ENCODE measurements around the gene SRPRB. TPM values are rescaled to one million over a fixed set of nuclear protein-coding genes. Genes with fewer than 3 reads are reported as not detected.

Gene SRPRB
- total RNA-seq, 1 donor, result 39.3 TPM

- no peak for DNase-seq (ENCODE audit: low read depth in 2 of 3, low spot score in 2 of 3)
Observed at GRCh38 chr3:133825969-133826727, 20.5 kb downstream of the SRPRB start.

DNA sequence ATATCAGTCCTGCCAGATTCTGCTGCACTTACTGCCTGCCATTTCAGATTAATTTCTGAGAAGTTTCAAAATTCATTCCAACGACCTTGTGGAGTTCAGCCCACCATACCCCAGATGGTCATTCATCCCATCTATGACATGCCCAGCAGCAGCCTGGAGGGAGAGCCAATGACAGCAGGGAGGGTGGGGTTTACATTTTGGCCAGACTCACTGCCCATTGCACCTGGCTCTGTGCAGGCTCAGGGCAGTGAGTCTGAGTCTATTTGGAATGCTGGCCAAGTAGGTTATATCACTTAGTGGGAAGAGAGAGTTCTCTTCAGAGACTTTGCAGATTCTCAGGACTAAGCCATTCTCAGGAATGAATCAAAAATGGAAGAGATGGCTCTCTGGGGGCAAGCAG is 21.5 kb downstream of the SRPRB start:
- no peak for DNase-seq (ENCODE audit: low read depth in 2 of 3, low spot score in 2 of 3)

- DNase-seq (ENCODE audit: low read depth in 2 of 3, low spot score in 2 of 3), result no peak
Observed at GRCh38 chr3:133827684-133828083, 22.1 kb downstream of the SRPRB start.

DNA sequence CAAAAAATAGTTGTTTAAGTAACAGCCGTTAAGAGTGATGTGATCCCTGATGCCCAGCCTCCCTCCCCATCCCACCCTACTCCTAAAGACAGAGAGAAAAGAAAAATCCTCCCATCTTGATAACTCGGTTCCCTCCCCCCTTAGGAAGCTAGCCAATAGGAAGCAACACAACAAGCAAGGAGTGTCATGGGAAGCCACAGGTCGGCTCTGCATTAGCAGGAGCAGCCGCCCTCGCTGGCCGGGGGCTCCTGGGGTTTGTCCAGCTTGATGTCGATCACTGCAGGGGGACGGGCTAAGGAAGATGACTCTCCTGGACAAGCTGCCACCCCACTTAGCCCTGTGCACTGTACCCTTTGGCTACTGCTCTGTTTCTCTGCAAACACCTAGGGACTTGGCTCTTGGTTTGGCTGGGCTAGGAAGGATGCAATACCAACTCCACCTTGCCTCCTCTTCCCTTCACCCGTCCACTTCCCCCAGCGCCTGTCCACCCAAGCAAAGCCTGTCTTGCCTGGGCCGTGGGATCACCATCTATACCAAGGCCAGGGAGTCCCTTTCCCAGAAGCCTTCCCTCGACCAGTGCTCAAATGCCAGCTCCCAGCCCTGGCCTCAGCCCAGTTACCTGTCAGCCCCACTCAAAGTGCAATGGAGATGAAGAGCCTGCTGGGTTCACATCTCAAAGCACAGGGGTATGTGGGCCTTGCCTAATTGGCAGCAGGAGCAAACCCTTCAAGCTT is 23.1 kb downstream of the SRPRB start:
- DNase-seq (ENCODE audit: low read depth in 2 of 3, low spot score in 2 of 3), result no peak

DNA sequence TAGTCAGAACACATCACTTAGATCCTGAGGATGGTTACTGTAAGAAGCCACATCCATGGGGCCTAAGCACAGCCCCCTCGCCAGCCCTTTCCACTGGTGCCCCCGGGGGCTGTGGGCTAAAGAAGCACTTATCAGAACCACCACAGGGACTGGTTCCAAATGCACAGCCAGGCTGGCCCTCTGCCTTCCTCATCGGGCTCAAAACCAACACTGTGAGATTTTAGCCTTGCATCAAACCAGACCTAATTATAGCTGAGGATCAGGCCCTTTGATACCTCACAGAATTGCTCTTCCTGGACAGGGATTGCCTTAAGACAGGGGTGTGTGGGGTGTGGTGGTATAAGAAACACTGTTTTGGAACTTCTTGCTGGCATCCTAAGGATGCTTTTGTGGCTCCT is 23.7 kb downstream of the SRPRB start:
- DNase-seq (ENCODE audit: low read depth in 2 of 3, low spot score in 2 of 3), result no peak

GRCh38 chr3:133830071-133830470 is 24.5 kb downstream of the SRPRB start:
- DNase-seq (ENCODE audit: low read depth in 2 of 3, low spot score in 2 of 3), result no peak

GRCh38 chr3:133831966-133832801 is 26.6 kb downstream of the SRPRB start:
- no peak for DNase-seq (ENCODE audit: low read depth in 2 of 3, low spot score in 2 of 3)

GRCh38 chr3:133832802-133833144 is 27.2 kb downstream of the SRPRB start:
- no peak for DNase-seq (ENCODE audit: low read depth in 2 of 3, low spot score in 2 of 3)

- DNase-seq (ENCODE audit: low read depth in 2 of 3, low spot score in 2 of 3), result no peak
Observed at GRCh38 chr3:133833267-133833666, 27.7 kb downstream of the SRPRB start.

GRCh38 chr3:133833880-133834620 is 28.4 kb downstream of the SRPRB start:
- no peak for DNase-seq (ENCODE audit: low read depth in 2 of 3, low spot score in 2 of 3)

DNA sequence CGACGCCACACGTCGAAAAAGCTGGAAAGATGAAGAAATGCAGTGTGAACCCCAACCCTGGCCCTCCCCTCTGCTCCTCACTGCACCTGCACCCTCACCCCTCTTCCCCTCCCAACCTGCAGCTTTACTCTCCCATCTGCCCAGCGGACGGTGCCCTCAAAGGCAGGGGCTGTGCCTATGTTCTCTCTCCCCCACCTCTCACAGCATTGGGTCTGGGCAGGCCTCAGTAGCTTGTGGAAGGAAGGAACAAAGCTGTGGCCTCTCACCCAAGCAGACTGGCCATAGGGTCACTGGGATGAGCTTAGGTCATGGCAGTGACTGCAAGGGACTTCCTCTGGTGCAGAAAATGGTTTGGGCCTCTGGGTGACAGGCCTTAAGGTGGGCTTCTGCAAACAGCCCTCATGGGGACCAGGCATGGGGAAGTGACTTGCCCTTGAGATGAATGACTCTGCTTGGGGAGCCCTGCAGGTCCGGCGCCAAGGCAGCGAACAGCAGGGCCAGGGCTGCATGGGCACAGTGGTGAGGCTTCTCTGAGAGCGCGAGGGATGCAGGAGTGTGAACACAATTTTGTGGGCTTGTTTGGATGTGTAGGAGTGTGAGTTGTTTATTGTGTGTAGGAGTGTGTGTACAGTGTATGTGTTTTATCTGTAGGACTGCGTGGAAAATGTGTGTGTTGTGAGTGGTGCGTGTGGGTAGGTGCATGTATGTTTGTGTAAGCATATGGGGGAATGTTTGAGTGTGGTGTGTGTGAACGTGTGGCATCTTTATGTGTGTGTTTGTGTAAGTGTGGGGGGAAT is 29.2 kb downstream of the SRPRB start:
- no peak for DNase-seq (ENCODE audit: low read depth in 2 of 3, low spot score in 2 of 3)

DNA sequence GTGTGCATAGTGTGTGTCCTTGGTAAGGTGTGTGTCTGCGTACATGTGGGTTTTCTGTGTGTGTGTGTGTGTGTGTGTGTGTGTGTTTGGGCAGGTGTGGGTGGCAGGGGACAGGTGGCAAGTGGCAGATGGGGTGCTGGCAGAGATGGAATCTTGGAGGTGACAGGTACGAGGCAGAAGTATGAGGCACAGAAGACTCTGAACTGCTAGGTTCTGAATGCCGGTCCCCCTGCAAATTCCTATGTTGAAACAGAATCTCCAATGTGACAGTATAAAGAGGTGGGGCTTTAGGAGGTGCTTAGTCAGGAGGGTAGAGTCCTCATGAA is 29.8 kb downstream of the SRPRB start:
- DNase-seq (ENCODE audit: low read depth in 2 of 3, low spot score in 2 of 3), result no peak

DNA sequence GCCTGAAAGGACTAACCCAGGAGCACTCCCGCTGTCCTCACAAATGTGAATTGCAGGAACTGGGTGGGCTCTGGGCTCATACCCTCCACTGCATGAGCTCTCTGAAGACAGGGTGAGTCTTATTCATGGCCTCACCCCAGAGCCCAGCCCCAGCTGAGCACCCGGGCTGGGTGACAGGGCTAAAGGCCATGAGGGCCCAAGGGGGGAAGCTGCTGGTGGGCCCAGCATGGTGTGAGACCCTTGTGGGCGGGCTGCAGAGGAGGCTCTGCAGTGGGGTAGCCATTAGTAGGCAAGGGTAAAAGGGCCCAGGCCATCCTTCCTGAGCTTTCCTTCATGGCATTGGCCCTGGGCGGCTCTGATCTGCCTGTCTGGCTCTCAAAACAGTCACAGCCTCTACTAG is 30.3 kb downstream of the SRPRB start:
- DNase-seq (ENCODE audit: low read depth in 2 of 3, low spot score in 2 of 3), result no peak

GRCh38 chr3:133836497-133837158 is 31.0 kb downstream of the SRPRB start:
- no peak for DNase-seq (ENCODE audit: low read depth in 2 of 3, low spot score in 2 of 3)

DNA sequence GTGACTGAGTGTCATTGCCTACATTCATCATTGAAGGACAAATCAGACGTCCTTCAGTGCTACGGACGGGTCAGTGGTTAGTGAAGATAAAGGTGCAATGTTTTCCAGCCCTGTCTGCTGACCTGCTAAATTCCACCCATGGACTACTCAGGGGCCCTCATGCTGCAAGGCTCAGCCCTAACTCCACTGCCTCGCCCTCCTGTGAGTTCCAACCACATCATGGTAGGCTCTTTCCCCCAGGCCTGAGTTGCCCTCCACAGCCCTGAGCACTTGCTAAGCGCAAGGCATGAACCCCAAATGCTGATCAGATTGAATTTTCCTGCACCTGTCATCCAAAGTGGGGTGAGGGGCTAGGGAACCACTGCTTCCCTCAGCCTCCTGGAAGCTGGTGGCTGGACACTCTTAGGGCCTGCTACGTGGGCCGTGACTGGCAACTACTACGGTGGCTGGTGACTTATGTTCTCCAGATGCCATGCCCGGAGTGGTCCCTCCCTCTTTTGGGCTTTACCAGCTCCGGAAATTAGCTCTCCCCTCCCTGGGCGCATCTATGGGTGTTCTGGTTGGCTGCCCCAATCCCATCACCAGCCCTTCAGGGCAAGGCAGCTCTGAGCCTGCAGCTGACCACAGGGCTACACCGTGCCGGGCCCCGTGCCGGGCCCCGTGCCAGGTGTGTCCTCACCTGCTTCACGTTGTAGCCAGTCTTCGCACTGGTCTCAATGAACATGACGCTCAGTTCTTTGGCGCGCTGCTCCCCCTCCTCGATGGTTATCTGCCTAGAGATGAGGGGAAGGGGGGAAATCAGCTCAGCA is 32.1 kb downstream of the SRPRB start:
- no peak for DNase-seq (ENCODE audit: low read depth in 2 of 3, low spot score in 2 of 3)

- no peak for DNase-seq (ENCODE audit: low read depth in 2 of 3, low spot score in 2 of 3)
Observed at GRCh38 chr3:133838296-133838789, 32.7 kb downstream of the SRPRB start.

- DNase-seq (ENCODE audit: low read depth in 2 of 3, low spot score in 2 of 3), result no peak
Observed at GRCh38 chr3:133838916-133839800, 33.5 kb downstream of the SRPRB start.

Data from hematopoietic multipotent progenitor cell (in vitro differentiated cells).